Neuronal stem cell (in vitro differentiated cells): ENCODE data around the gene MOSMO.

Source experiments
- DNase-seq: peaks from one replicate; pipeline ENCODE4 v3.0.0-alpha.2; 2013; ENCODE audit warnings: low spot score
- H2AFZ ChIP-seq: one replicate; pipeline ENCODE4 v1.6.1; 2013; ENCODE audit warnings: mild to moderate bottlenecking, low read length, inconsistent platforms
- H2AK5ac ChIP-seq: 2 replicates; pipeline ENCODE4 v1.6.1; 2013; ENCODE audit warnings: low read depth, mild to moderate bottlenecking, inconsistent platforms, low read length, moderate library complexity, mixed read lengths
- H2BK120ac ChIP-seq: 2 replicates; pipeline ENCODE4 v1.6.1; 2013; ENCODE audit warnings: low read depth, mild to moderate bottlenecking, inconsistent platforms, low read length, moderate library complexity, mixed read lengths
- H2BK12ac ChIP-seq: one replicate; pipeline ENCODE4 v1.6.1; 2013; ENCODE audit warnings: low read length, inconsistent platforms
- H2BK15ac ChIP-seq: 2 replicates; pipeline ENCODE4 v1.6.1; 2013; ENCODE audit warnings: mild to moderate bottlenecking, low read length, inconsistent platforms, mixed read lengths
- H2BK5ac ChIP-seq: one replicate; pipeline ENCODE4 v1.6.1; 2013; ENCODE audit warnings: inconsistent platforms, mild to moderate bottlenecking, low read length, moderate library complexity
- H3K14ac ChIP-seq: one replicate; pipeline ENCODE4 v1.6.1; 2013; ENCODE audit warnings: low read length, inconsistent platforms
- H3K18ac ChIP-seq: 2 replicates; pipeline ENCODE4 v1.6.1; 2013; ENCODE audit warnings: low read length, inconsistent platforms
- H3K23ac ChIP-seq: 2 replicates; pipeline ENCODE4 v1.6.1; 2013; ENCODE audit warnings: low read depth, mild to moderate bottlenecking, mixed read lengths, low read length, inconsistent platforms; ENCODE audit not compliant: poor library complexity
- H3K27ac ChIP-seq: replicated peaks from 3 replicates; pipeline ENCODE4 v1.5.1; 2013; ENCODE audit warnings: low read length, inconsistent platforms
- H3K27me3 ChIP-seq, 3 experiments: 2 replicates each; pipeline ENCODE4 v1.6.1; 2013; ENCODE audit warnings: low read length in 3 of 3, mild to moderate bottlenecking in 2 of 3, inconsistent platforms in 1 of 3, low read depth in 1 of 3, mixed read lengths in 1 of 3, moderate library complexity in 1 of 3; ENCODE audit not compliant: control insufficient read depth in 3 of 3, insufficient read depth in 3 of 3
- H3K36me3 ChIP-seq, 2 donors: replicated peaks in 1 of 2; 2 replicates each; pipeline ENCODE4 v1.6.1; 2013; ENCODE audit warnings: low read length in 2 of 2; ENCODE audit not compliant: control insufficient read depth in 2 of 2, insufficient read depth in 2 of 2
- H3K4ac ChIP-seq: 2 replicates; pipeline ENCODE4 v1.6.1; 2013; ENCODE audit warnings: inconsistent platforms, mild to moderate bottlenecking, low read length, moderate library complexity
- H3K4me1 ChIP-seq, 2 donors: 1 replicate in 1 of 2; 2 replicates in 1 of 2; pipeline ENCODE4 v1.6.1; 2013; ENCODE audit warnings: low read length in 2 of 2, low read depth in 1 of 2; ENCODE audit not compliant: control insufficient read depth in 2 of 2, insufficient read depth in 1 of 2
- H3K4me2 ChIP-seq: one replicate; pipeline ENCODE4 v1.6.1; 2013; ENCODE audit warnings: mild to moderate bottlenecking, low read length, inconsistent platforms; ENCODE audit not compliant: insufficient read depth, poor library complexity, severe bottlenecking
- H3K4me3 ChIP-seq, 2 donors: 2 replicates each; pipeline ENCODE4 v1.5.1; 2013; ENCODE audit warnings: low read length in 2 of 2, mild to moderate bottlenecking in 2 of 2, inconsistent platforms in 1 of 2, moderate library complexity in 1 of 2
- H3K79me1 ChIP-seq: one replicate; pipeline ENCODE4 v1.6.1; 2013; ENCODE audit warnings: low read depth, mild to moderate bottlenecking, inconsistent platforms, low read length, moderate library complexity
- H3K9ac ChIP-seq: one replicate; pipeline ENCODE4 v1.6.1; 2013; ENCODE audit warnings: mild to moderate bottlenecking, low read depth, low read length, inconsistent platforms; ENCODE audit not compliant: poor library complexity
- H3K9me3 ChIP-seq, 2 donors: replicated peaks in 1 of 2; 2 replicates each; pipeline versions ENCODE3 to v1.6.1; 2013; ENCODE audit warnings: low read length in 2 of 2, mild to moderate bottlenecking in 2 of 2, inconsistent platforms in 1 of 2, low read depth in 1 of 2, mixed read lengths in 1 of 2, moderate library complexity in 1 of 2; ENCODE audit not compliant: control insufficient read depth in 2 of 2, insufficient read depth in 1 of 2
- H4K8ac ChIP-seq: one replicate; pipeline ENCODE4 v1.6.1; 2013; ENCODE audit warnings: low read depth, mild to moderate bottlenecking, inconsistent platforms, low read length, moderate library complexity
- H4K91ac ChIP-seq: one replicate; pipeline ENCODE4 v1.6.1; 2013; ENCODE audit warnings: low read length, low read depth, mild to moderate bottlenecking, inconsistent platforms; ENCODE audit not compliant: poor library complexity
- WGBS, 2 donors: extraction: QIAGEN DNeasy Blood & Tissue Kit; methylation state at CpG; one replicate each; pipeline ENCODE4 v1.1.7; 2013; ENCODE audit warnings: missing lambda C conversion rate in 2 of 2, mixed read lengths in 1 of 2; ENCODE audit not compliant: insufficient read length in 2 of 2, insufficient replicate concordance in 1 of 2; ENCODE audit errors: extremely low coverage in 2 of 2; 5-methylcytosine and 5-hydroxymethylcytosine counted together

The MOSMO gene

DNA sequence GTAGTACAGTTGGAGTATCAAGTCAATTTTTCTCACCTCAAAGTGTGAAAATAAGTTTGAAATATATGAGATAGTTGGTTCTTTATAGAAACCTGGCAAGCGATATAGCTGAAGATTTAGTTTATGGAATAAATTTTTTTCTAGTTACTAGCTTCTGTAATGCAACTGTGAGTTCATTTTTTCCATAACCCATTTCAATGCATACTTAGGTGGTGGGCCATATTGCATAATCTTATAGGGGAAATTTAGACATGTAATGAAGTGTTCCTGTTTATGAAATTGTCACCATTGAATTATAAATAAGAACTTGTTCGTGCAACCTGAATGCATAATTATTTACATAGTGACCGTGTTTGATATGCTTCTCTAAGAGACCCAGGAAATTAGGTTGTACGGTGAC is 9.0 kb downstream of the MOSMO start:
- no peak overlapping the region for H3K23ac ChIP-seq
- H3K4me3 ChIP-seq = no peak overlapping the region
- peaks cover 3% of the 10 kb centered on the region for H3K79me1 ChIP-seq
- no peak overlapping the region for H4K91ac ChIP-seq
- no peak overlapping the region for H2BK5ac ChIP-seq
- H3K27me3 ChIP-seq = no peaks in the 10 kb centered on the region
- H3K4me2 ChIP-seq = no peak overlapping the region
- no peak overlapping the region for H2BK15ac ChIP-seq
- no peak for DNase-seq
- H3K18ac ChIP-seq = no peak overlapping the region
- H3K4me1 ChIP-seq = no peaks in the 10 kb centered on the region
- H3K9me3 ChIP-seq = no peaks in the 10 kb centered on the region
- H2AK5ac ChIP-seq = no peak overlapping the region
- no peak overlapping the region for H3K9ac ChIP-seq
- no peak overlapping the region for H2BK120ac ChIP-seq
- no peak overlapping the region for H2BK12ac ChIP-seq
- H3K36me3 ChIP-seq = no peaks in the 10 kb centered on the region
- no CpG with 5 or more reads among the region's 4 CpGs for WGBS, 2 donors
- no peak overlapping the region for H4K8ac ChIP-seq
- H3K4ac ChIP-seq = no peak overlapping the region
- no peak overlapping the region for H2AFZ ChIP-seq
- no peak overlapping the region for H3K27ac ChIP-seq
- no peak overlapping the region for H3K14ac ChIP-seq

DNA sequence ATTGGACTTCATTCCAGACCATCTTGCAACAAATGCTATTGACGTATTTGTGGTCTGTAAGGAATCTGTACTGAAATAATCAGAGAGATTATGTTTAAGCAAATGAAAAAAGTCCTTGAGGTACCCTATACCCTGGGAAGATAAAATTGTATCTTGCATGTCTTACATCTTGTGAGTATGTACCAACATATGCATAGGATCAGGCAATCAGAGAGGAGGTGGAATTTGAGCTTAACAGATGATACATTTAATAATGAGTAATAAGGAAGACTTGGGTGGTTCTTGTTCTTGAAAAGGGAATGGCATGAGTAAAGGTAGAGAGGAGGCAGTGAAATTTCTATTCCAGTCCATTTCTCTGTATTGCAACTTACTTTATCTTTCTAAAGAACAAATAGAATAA is 10.6 kb downstream of the MOSMO start:
- no peak overlapping the region for H4K8ac ChIP-seq
- no peak overlapping the region for H3K23ac ChIP-seq
- WGBS, 2 donors = no CpG with 5 or more reads among the region's 1 CpG
- H3K4ac ChIP-seq = no peak overlapping the region
- H3K9ac ChIP-seq = no peak overlapping the region
- H3K36me3 ChIP-seq = no peaks in the 10 kb centered on the region
- H4K91ac ChIP-seq = no peak overlapping the region
- H2AFZ ChIP-seq = no peak overlapping the region
- DNase-seq = no peak
- H2BK5ac ChIP-seq = no peak overlapping the region
- peaks cover 3% of the 10 kb centered on the region for H3K79me1 ChIP-seq
- no peak overlapping the region for H3K4me3 ChIP-seq
- H2BK15ac ChIP-seq = no peak overlapping the region
- no peak overlapping the region for H3K4me2 ChIP-seq
- no peak overlapping the region for H2BK12ac ChIP-seq
- H3K27me3 ChIP-seq = no peaks in the 10 kb centered on the region
- H3K18ac ChIP-seq = no peak overlapping the region
- no peaks in the 10 kb centered on the region for H3K4me1 ChIP-seq
- no peak overlapping the region for H3K14ac ChIP-seq
- H2BK120ac ChIP-seq = no peak overlapping the region
- no peak overlapping the region for H3K27ac ChIP-seq
- no peak overlapping the region for H2AK5ac ChIP-seq
- H3K9me3 ChIP-seq = no peaks in the 10 kb centered on the region

DNA sequence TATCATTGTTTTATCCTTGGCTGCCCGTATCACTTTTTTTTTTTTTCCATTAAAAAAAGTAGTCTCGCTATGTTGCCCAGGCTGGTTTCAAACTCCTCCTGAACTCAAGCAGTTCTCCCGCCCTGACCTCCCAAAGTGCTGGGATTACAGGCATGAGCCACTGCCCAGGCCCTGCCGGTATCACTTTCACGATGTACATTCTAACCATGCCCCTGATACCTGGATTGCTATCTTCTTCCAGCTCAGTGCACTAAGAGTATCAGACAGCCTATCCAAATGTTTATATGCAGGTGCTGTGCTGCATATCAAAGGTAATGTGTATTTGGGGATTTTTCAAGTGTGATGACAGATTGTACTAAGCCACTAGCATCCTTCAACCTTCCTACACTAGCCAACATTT is 14.2 kb downstream of the MOSMO start:
- Histone ChIP-seq H2AK5ac (no peak overlapping the region), H3K9ac (no peak overlapping the region), H3K4me2 (no peak overlapping the region), H2BK5ac (no peak overlapping the region), H3K14ac (no peak overlapping the region), H3K4me1 (no peaks in the 10 kb centered on the region), H2BK120ac (no peak overlapping the region), H2AFZ (no peak overlapping the region), H3K79me1 (peaks cover 5% of the 10 kb centered on the region), H2BK15ac (no peak overlapping the region), H3K18ac (no peak overlapping the region), H3K27me3 (no peaks in the 10 kb centered on the region), H3K4ac (no peak overlapping the region), H3K9me3 (no peaks in the 10 kb centered on the region), H3K23ac (no peak overlapping the region), H3K36me3 (no peaks in the 10 kb centered on the region), H3K27ac (no peak overlapping the region), H3K4me3 (no peak overlapping the region), H4K91ac (no peak overlapping the region), H2BK12ac (no peak overlapping the region), H4K8ac (no peak overlapping the region)
- no peak for DNase-seq
- WGBS, 2 donors = no CpG with 5 or more reads among the region's 5 CpGs

DNA sequence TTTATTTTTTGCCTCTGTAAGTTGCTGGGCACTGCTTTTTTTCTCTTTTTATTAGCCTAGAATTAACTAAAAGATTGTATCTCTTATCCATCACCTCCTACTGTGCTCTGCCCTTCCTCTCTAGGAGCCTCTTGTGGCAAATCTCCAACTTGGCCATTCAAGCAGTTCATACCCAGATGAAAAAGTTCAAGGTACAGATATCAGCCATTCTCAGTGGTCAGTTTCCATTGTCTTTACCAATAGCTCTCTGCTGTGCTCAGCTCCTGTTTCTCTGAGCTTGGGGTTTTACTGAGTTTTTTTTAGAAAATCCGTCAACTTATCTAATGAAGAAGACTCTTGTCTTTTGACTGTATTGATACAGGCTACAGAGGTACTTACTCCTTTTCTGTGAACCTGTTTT is 15.6 kb downstream of the MOSMO start:
- no CpG with 5 or more reads among the region's 1 CpG for WGBS, 2 donors
- no peak overlapping the region for H3K18ac ChIP-seq
- H2AK5ac ChIP-seq = no peak overlapping the region
- H2BK120ac ChIP-seq = no peak overlapping the region
- H2BK15ac ChIP-seq = no peak overlapping the region
- H3K4me1 ChIP-seq = no peaks in the 10 kb centered on the region
- H3K27ac ChIP-seq = no peak overlapping the region
- H3K4ac ChIP-seq = no peak overlapping the region
- DNase-seq = no peak
- no peaks in the 10 kb centered on the region for H3K27me3 ChIP-seq
- no peak overlapping the region for H3K4me3 ChIP-seq
- H2AFZ ChIP-seq = no peak overlapping the region
- peaks cover 5% of the 10 kb centered on the region for H3K79me1 ChIP-seq
- no peak overlapping the region for H3K14ac ChIP-seq
- H4K91ac ChIP-seq = no peak overlapping the region
- no peak overlapping the region for H4K8ac ChIP-seq
- no peak overlapping the region for H3K4me2 ChIP-seq
- H3K23ac ChIP-seq = no peak overlapping the region
- H3K9me3 ChIP-seq = no peaks in the 10 kb centered on the region
- H2BK5ac ChIP-seq = no peak overlapping the region
- H3K9ac ChIP-seq = no peak overlapping the region
- H2BK12ac ChIP-seq = no peak overlapping the region
- no peaks in the 10 kb centered on the region for H3K36me3 ChIP-seq
